Measurements from ENCODE around the gene IFI27L1. TPM values are rescaled to one million over a fixed set of nuclear protein-coding genes. Genes with fewer than 3 reads are reported as not detected.

The IFI27L1 gene
- total and polyA plus RNA-seq, 2 donors (not counting 3 experiments of a cell fraction or from before 2014, with no cell fraction given): 31.1 to 38.1 TPM

GRCh38 chr14:94036313-94037167, 44.6 kb upstream of the IFI27L1 start:
- BruUV-seq (replicated peaks): no TSS peak
- H3K4me3 ChIP-seq (replicated peaks in 1 of 3; ENCODE audit: insufficient read depth in 1 of 3, low read depth in 1 of 3, low read length in 3 of 3): no peak overlapping the region
- ChIA-PET POLR2A (no interaction called here), CTCF (interaction anchor here (0.6 to 10.5 kb wide), 29 partner anchors 9 to 450 kb away, joined by 3 to 347 read pairs (median 7); partner anchors contain the start of genes DDX24, IFI27L1, IFI27L2 and OTUB2)
- no peaks in the 10 kb centered on the region for H3K36me3 ChIP-seq (ENCODE audit: control insufficient read depth in 2 of 2, extremely low read depth in 1 of 2, insufficient read depth in 2 of 2, low read length in 2 of 2)
- no peaks in the 10 kb centered on the region for H3K79me2 ChIP-seq (ENCODE audit: control insufficient read depth, insufficient read depth, low read length)
- H3K9me1 ChIP-seq (replicated peaks; ENCODE audit: control insufficient read depth, extremely low read depth, insufficient read depth, low read length): no peaks in the 10 kb centered on the region
- intact Hi-C loops (cut with micrococcal nuclease) (loop anchor here (1.0 kb wide), 3 partner anchors 96 to 144 kb away; no protein-coding TSS in a partner anchor), dilution Hi-C loops (cut with MboI; ENCODE audit: extremely low pct_ligation_motif_present, low sequenced_read_pairs) (no loop called here)
- FAIRE-seq (peak; percentile 82), DNase-seq (ENCODE audit: low read depth, low spot score) (peak; percentile 69)
- H4K20me1 ChIP-seq (replicated peaks; ENCODE audit: control insufficient read depth, extremely low read depth, insufficient read depth, low read length): no peaks in the 10 kb centered on the region
- no peaks in the 10 kb centered on the region for H3K9me3 ChIP-seq (replicated peaks; ENCODE audit: control insufficient read depth, insufficient read depth, low read length)
- no peaks in the 10 kb centered on the region for H3K4me1 ChIP-seq (ENCODE audit: control insufficient read depth, extremely low read depth, insufficient read depth, low read length)
- no peaks in the 10 kb centered on the region for H3K27me3 ChIP-seq (ENCODE audit: control insufficient read depth in 2 of 2, insufficient read depth in 2 of 2, low read length in 2 of 2)
- no peak overlapping the region for H3K4me2 ChIP-seq (ENCODE audit: insufficient read depth, low read length)
- no peak for TF ChIP-seq POLR2A (IDR thresholded peaks at IDR 0.05; ENCODE audit: low read depth, low read length)
- no peak for TF ChIP-seq POLR2AphosphoS5 (IDR thresholded peaks at IDR 0.05; ENCODE audit: insufficient read depth, low read depth, low read length)
- no peak for TF ChIP-seq JUN (IDR thresholded peaks at IDR 0.05; ENCODE audit: borderline replicate concordance, insufficient read depth, insufficient read length, low read depth)
- no peak for TF ChIP-seq EZH2 (IDR thresholded peaks at IDR 0.05; ENCODE audit: borderline replicate concordance, low read depth, low read length, severe bottlenecking)
- TF ChIP-seq, protein P1, sequence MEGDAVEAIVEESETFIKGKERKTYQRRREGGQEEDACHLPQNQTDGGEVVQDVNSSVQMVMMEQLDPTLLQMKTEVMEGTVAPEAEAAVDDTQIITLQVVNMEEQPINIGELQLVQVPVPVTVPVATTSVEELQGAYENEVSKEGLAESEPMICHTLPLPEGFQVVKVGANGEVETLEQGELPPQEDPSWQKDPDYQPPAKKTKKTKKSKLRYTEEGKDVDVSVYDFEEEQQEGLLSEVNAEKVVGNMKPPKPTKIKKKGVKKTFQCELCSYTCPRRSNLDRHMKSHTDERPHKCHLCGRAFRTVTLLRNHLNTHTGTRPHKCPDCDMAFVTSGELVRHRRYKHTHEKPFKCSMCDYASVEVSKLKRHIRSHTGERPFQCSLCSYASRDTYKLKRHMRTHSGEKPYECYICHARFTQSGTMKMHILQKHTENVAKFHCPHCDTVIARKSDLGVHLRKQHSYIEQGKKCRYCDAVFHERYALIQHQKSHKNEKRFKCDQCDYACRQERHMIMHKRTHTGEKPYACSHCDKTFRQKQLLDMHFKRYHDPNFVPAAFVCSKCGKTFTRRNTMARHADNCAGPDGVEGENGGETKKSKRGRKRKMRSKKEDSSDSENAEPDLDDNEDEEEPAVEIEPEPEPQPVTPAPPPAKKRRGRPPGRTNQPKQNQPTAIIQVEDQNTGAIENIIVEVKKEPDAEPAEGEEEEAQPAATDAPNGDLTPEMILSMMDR (IDR thresholded peaks at IDR 0.05; ENCODE audit: extremely low read depth in 1 of 2, insufficient read depth in 1 of 2, low read depth in 1 of 2, low read length in 2 of 2): peak; percentile 83 to 87
- H2AFZ ChIP-seq (ENCODE audit: low read depth, low read length): no peak overlapping the region
- no peak overlapping the region for H3K27ac ChIP-seq (ENCODE audit: insufficient read depth, low read depth, low read length)
- H3K9ac ChIP-seq (replicated peaks; ENCODE audit: extremely low read depth, insufficient read depth, low read length): no peak overlapping the region

All from endothelial cell of umbilical vein (primary cell).